Measurements from ENCODE around the gene TMEM98. TPM values are rescaled to one million over a fixed set of nuclear protein-coding genes. Genes with fewer than 3 reads are reported as not detected.
"Not testable (repeated sequence)": the region's sequence is repeated elsewhere in the genome, so short reads cannot be mapped to it uniquely, and the experiment has no call there.

Gene TMEM98
- total and polyA plus RNA-seq, 2 of the 4 experiments (the other 2 are of a cell fraction), result 173 to 195 TPM

DNA sequence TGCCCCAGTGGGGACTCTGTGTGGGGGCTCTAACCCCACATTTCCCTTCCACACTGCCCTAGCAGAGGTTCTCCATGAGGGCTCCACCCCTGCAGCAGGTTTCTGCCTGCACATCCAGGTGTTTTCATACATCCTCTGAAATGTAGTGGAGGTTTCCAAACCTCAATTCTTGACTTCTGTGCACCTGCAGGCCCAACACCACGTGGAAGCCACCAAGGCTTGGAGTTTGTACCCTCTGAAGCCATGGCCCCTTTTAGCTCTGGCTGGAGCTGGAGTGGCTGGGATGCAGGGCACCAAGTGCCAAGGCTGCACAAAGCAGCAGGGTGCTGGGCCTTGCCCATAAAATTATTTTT, 59.5 kb downstream of the TMEM98 start:
- H2AK9ac ChIP-seq (replicated peaks; ENCODE audit: low read depth, low read length, poor library complexity); ATAC-seq (ENCODE audit: low read depth); H4K20me1 ChIP-seq (ENCODE audit: insufficient read depth, low read length); POLR2A ChIA-PET (ENCODE audit: unreplicated experiment); intact Hi-C loops (cut with micrococcal nuclease); H4K91ac ChIP-seq (ENCODE audit: insufficient read depth, low read depth, low read length); H3K27ac ChIP-seq (ENCODE audit: insufficient read depth, low read length); H3K9me3 ChIP-seq (ENCODE audit: control insufficient read depth, insufficient read depth, low read length); dilution Hi-C loops (cut with HindIII; ENCODE audit: low sequenced_read_pairs, unreplicated experiment); H4K8ac ChIP-seq (ENCODE audit: low read depth in 2 of 2, low read length in 2 of 2); H2BK120ac ChIP-seq (ENCODE audit: low read depth, low read length); H2AFZ ChIP-seq (replicated peaks; ENCODE audit: low read length, poor library complexity); H3K4me3 ChIP-seq (ENCODE audit: insufficient read depth, low read depth, low read length); H3K36me3 ChIP-seq (ENCODE audit: control insufficient read depth, insufficient read depth, low read length); H2BK15ac ChIP-seq (ENCODE audit: low read depth, low read length); in situ Hi-C loops (cut with MboI; ENCODE audit: low sequenced_read_pairs); H2AK5ac ChIP-seq (ENCODE audit: low read depth, low read length); H4K5ac ChIP-seq (ENCODE audit: low read depth, low read length); H3K14ac ChIP-seq (replicated peaks; ENCODE audit: low read depth, low read length); H3K4me2 ChIP-seq (ENCODE audit: low read depth, low read length); H3K4ac ChIP-seq (ENCODE audit: low read depth, low read length); BruUV-seq (replicated peaks); H3K23ac ChIP-seq (ENCODE audit: low read depth, low read length); H3K9ac ChIP-seq (ENCODE audit: low read depth, low read length); CTCF ChIA-PET; H3K18ac ChIP-seq (ENCODE audit: low read depth, low read length); H3K56ac ChIP-seq (ENCODE audit: extremely low read depth, insufficient read depth, low read length); H3K9me1 ChIP-seq (ENCODE audit: insufficient read depth, low read length); H2BK20ac ChIP-seq (ENCODE audit: low read depth, low read length); H3K79me1 ChIP-seq (ENCODE audit: low read depth in 1 of 2, low read length in 2 of 2); H3K4me1 ChIP-seq (ENCODE audit: control insufficient read depth, insufficient read depth, low read length); H3K27me3 ChIP-seq (ENCODE audit: control insufficient read depth, insufficient read depth, low read length); H2BK5ac ChIP-seq (ENCODE audit: low read depth, low read length, poor library complexity, severe bottlenecking); DNase-seq: not testable (repeated sequence)
- WGBS, 2 experiments (ENCODE audit: extremely low coverage in 2 of 2, insufficient read length in 1 of 2), result no CpG with 5 or more reads among the region's 1 CpG

DNA sequence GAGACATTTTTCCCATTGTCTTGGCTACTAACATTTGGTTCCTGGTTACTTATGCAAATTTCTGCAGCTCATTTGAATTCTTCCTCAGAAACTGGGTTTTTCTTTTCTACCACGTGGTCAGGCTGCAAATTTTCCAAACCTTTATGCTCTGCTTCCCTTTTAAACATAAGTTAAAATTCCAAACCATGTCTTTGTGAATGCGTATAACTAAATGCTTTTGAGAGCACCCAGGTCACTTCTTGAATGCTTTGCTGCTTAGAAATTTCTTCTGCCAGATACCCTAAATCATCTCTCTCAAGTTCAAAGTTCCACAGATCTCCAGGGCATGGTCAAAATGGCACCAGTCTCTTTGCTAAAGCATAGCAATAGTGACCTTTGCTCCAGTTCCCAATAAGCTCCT, 59.9 kb downstream of the TMEM98 start:
- H2BK20ac ChIP-seq (ENCODE audit: low read depth, low read length); H3K4ac ChIP-seq (ENCODE audit: low read depth, low read length); DNase-seq; H3K18ac ChIP-seq (ENCODE audit: low read depth, low read length); H2BK5ac ChIP-seq (ENCODE audit: low read depth, low read length, poor library complexity, severe bottlenecking); H3K9me1 ChIP-seq (ENCODE audit: insufficient read depth, low read length); H2BK15ac ChIP-seq (ENCODE audit: low read depth, low read length); H3K4me2 ChIP-seq (ENCODE audit: low read depth, low read length); H3K27ac ChIP-seq (ENCODE audit: insufficient read depth, low read length); H4K8ac ChIP-seq (ENCODE audit: low read depth in 2 of 2, low read length in 2 of 2); H3K4me1 ChIP-seq (ENCODE audit: control insufficient read depth, insufficient read depth, low read length); H3K14ac ChIP-seq (replicated peaks; ENCODE audit: low read depth, low read length); H3K9ac ChIP-seq (ENCODE audit: low read depth, low read length); H3K9me3 ChIP-seq (ENCODE audit: control insufficient read depth, insufficient read depth, low read length); H2BK120ac ChIP-seq (ENCODE audit: low read depth, low read length); BruUV-seq (replicated peaks); ATAC-seq (ENCODE audit: low read depth); in situ Hi-C loops (cut with MboI; ENCODE audit: low sequenced_read_pairs); dilution Hi-C loops (cut with HindIII; ENCODE audit: low sequenced_read_pairs, unreplicated experiment); H3K56ac ChIP-seq (ENCODE audit: extremely low read depth, insufficient read depth, low read length); POLR2A ChIA-PET (ENCODE audit: unreplicated experiment); H3K27me3 ChIP-seq (ENCODE audit: control insufficient read depth, insufficient read depth, low read length); H4K20me1 ChIP-seq (ENCODE audit: insufficient read depth, low read length); H4K5ac ChIP-seq (ENCODE audit: low read depth, low read length); H3K23ac ChIP-seq (ENCODE audit: low read depth, low read length); H2AK9ac ChIP-seq (replicated peaks; ENCODE audit: low read depth, low read length, poor library complexity); H3K79me1 ChIP-seq (ENCODE audit: low read depth in 1 of 2, low read length in 2 of 2); H4K91ac ChIP-seq (ENCODE audit: insufficient read depth, low read depth, low read length); CTCF ChIA-PET; H3K4me3 ChIP-seq (ENCODE audit: insufficient read depth, low read depth, low read length); H2AFZ ChIP-seq (replicated peaks; ENCODE audit: low read length, poor library complexity); H3K36me3 ChIP-seq (ENCODE audit: control insufficient read depth, insufficient read depth, low read length); H2AK5ac ChIP-seq (ENCODE audit: low read depth, low read length); intact Hi-C loops (cut with micrococcal nuclease): not testable (repeated sequence)
- 44% methylated on average over 2 of the region's 2 CpGs; no CpG with 5 or more reads in 1 of the 2 experiments for WGBS, 2 experiments (ENCODE audit: extremely low coverage in 2 of 2, insufficient read length in 1 of 2)

All from IMR-90 (cell line).